ENCODE results near the gene LDB3.

DNA sequence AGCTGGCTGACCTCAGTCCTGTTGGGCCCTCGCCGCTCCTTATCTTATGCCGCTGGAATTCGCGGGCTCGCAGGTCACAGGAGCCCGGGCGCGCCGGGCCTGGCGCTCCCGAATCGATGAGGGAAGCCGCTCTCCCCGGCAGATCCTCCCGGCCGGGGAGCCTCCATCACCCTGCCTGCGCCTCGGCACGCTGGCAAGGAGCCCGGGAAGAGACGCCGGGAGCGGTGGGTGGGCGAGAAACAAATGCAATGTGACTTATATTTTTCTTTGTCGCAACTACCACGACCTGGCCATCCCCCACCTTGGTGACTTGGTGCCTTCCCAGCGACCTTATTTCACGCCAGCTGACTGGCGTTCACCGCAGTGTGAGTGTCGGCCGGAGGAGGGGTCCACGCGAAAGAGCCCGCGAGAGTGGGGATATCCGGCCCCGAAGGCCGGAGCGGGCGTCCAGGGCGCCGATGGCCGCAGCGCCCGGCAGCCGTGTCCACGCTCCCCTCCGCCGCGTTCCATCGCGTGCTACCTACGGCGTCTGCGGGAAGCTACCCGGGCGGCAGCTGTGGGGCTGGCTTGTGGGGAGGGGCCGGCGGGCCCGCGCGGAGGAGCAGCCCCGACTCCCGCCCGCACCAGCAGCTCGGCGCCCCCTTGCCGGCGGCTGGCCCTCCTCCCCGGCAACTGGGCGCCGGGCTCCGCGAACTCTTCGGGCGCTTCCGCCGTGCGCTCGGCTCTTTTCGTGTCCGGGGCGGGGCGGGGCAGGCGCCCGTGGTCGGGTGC is 87.6 kb downstream of the LDB3 start:
- TF ChIP-seq CTCF (IDR thresholded peaks at IDR 0.05; ENCODE audit: low read length) (no peak), EZH2 (IDR thresholded peaks at IDR 0.05; ENCODE audit: borderline replicate concordance, low read length) (no peak)

All from OCI-LY1 (cell line).